Measurements from ENCODE around the gene ZNF33B.

The ZNF33B gene

DNA sequence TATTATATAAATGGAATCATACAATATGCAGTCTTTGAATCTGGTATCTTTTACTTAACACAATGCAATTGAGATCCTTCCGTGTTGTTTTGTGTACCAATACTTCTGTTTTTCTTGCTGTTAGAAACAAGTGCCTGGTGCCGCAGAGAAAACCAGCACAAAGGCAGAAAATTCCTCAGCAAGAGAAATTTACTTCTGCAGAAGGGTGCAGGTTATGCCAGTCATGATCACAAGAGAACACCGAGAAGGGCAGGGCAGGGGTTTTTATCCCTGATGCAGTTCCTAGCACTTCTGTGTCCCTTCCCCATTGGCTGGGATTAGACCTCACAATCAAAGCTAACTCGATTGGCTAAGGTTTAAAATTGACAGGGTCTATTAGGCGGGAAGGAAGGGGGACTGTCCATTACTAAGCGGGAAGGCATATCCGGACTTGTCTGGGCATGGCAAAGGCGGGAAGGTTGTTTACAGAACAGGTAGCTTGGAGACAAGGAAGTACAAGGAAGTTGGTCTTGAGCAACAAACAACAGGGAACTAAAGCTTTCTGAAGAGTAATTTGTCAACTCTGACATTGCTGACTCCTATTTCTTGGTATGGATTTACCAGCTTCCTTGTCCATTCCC lies 2.4 kb upstream of the ZNF33B start:
- no peak overlapping the region for H3K27ac Mint-ChIP-seq
- peaks cover 11% of the 10 kb centered on the region for H3K36me3 Mint-ChIP-seq (ENCODE audit: low read depth)
- peaks cover 4% of the 10 kb centered on the region for H3K9me3 Mint-ChIP-seq
- H3K4me1 Mint-ChIP-seq = peaks cover 24% of the 10 kb centered on the region
- H3K4me3 Mint-ChIP-seq = peak overlapping the region; percentile 13
- peaks cover 24% of the 10 kb centered on the region for H3K27me3 Mint-ChIP-seq (ENCODE audit: low read depth, poor library complexity)
- TF ChIP-seq, protein P1, sequence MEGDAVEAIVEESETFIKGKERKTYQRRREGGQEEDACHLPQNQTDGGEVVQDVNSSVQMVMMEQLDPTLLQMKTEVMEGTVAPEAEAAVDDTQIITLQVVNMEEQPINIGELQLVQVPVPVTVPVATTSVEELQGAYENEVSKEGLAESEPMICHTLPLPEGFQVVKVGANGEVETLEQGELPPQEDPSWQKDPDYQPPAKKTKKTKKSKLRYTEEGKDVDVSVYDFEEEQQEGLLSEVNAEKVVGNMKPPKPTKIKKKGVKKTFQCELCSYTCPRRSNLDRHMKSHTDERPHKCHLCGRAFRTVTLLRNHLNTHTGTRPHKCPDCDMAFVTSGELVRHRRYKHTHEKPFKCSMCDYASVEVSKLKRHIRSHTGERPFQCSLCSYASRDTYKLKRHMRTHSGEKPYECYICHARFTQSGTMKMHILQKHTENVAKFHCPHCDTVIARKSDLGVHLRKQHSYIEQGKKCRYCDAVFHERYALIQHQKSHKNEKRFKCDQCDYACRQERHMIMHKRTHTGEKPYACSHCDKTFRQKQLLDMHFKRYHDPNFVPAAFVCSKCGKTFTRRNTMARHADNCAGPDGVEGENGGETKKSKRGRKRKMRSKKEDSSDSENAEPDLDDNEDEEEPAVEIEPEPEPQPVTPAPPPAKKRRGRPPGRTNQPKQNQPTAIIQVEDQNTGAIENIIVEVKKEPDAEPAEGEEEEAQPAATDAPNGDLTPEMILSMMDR (IDR thresholded peaks at IDR 0.05) = no peak
- DNase-seq = no peak

DNA sequence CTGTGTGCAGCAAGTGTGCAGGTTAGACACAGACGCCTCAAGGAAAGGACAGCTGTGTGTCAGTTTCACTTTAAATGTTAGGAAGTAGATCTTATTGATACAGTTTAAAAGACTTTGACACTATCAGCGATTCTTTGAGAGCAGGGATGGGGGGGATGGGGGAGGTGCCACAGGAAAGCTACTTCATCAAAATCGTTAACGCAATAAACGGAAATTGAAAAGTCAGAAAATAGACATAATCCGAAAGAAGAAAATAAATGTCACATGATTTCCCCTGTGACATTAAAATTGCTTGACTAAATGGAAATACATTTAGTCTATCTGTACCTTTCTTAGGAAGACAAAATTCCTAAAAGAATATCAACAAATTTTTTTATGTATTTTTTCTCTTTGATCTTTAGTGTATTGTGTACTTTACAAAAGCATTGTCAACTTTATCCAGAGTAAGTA lies 476 bp upstream of the ZNF33B start:
- no peak overlapping the region for H3K27ac Mint-ChIP-seq
- H3K4me1 Mint-ChIP-seq = peaks cover 32% of the 10 kb centered on the region
- TF ChIP-seq, protein P1 (IDR thresholded peaks at IDR 0.05) = no peak
- peaks cover 28% of the 10 kb centered on the region for H3K36me3 Mint-ChIP-seq (ENCODE audit: low read depth)
- H3K9me3 Mint-ChIP-seq = no peaks in the 10 kb centered on the region
- H3K27me3 Mint-ChIP-seq (ENCODE audit: low read depth, poor library complexity) = peaks cover 17% of the 10 kb centered on the region
- H3K4me3 Mint-ChIP-seq = peak overlapping the region; percentile 89
- no peak for DNase-seq

DNA sequence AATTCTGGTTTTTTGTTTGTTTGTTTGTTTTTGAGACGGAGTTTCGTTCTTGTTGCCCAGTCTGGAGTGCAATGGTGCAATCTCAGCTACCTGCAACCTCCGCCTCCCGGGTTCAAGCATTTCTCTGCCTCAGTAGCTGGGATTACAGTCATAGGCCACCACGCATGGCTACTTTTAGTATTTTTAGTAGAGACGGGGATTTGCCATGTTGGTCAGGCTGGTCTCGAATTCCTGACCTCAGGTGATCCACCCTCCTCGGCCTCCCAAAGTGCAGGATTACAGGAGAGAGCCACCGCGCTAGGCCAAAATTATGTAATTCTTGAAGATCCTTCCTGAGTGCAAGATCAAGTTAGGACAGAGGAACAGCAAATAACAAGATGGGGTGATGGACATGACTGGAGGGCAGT lies 719 bp downstream of the ZNF33B start:
- Mint-ChIP-seq H3K36me3 (ENCODE audit: low read depth) (peaks cover 35% of the 10 kb centered on the region), H3K4me3 (peak overlapping the region; percentile 89), H3K9me3 (no peaks in the 10 kb centered on the region), H3K27ac (peak overlapping the region; percentile 73), H3K27me3 (ENCODE audit: low read depth, poor library complexity) (peaks cover 17% of the 10 kb centered on the region), H3K4me1 (peaks cover 34% of the 10 kb centered on the region)
- TF ChIP-seq, protein P1 (IDR thresholded peaks at IDR 0.05) = no peak
- no peak for DNase-seq

DNA sequence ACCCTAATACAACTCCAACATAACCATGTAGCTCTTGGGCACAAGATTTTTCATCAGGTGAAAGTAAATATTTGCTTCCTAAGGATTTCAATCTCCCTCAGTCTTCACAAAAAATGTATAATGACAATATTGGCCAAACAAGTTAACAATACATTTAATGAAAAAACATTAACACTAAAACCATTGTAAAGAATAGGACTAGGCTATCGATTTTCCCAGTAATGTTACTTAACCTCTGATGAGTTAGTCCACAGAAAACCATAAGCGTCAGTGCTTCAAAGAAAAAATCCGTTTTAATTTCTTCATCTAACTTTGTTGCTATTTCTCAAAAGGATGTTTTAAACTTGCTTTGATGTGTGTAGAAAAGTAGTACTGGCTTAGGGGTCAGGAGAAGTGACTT lies 1.2 kb downstream of the ZNF33B start:
- Mint-ChIP-seq H3K27ac (peak overlapping the region; percentile 42), H3K4me3 (peak overlapping the region; percentile 89), H3K36me3 (ENCODE audit: low read depth) (peaks cover 35% of the 10 kb centered on the region), H3K9me3 (no peaks in the 10 kb centered on the region), H3K27me3 (ENCODE audit: low read depth, poor library complexity) (peaks cover 17% of the 10 kb centered on the region), H3K4me1 (peaks cover 34% of the 10 kb centered on the region)
- TF ChIP-seq, protein P1 (IDR thresholded peaks at IDR 0.05) = no peak
- DNase-seq = no peak

DNA sequence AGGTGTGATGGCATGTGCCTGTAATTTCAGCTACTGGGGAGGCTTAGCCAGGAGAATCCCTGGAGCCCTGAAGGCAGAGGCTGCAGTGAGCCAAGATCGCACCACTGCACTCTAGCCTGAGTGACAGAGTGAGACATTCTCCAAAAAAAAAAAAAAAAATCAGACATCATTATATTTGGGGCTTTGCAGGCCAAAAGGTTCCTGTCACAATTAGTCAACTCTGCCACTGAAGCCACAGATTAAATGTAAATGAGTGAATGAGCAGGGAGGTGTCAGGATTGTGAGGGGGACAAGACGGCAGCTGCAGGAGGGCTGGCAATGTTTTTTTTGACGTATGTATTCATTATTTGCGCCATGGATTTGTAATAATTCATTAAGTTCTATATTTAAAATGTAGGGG lies 3.3 kb downstream of the ZNF33B start:
- Mint-ChIP-seq H3K36me3 (ENCODE audit: low read depth) (peaks cover 50% of the 10 kb centered on the region), H3K27me3 (ENCODE audit: low read depth, poor library complexity) (no peaks in the 10 kb centered on the region), H3K9me3 (no peaks in the 10 kb centered on the region), H3K4me3 (no peak overlapping the region), H3K4me1 (peaks cover 34% of the 10 kb centered on the region), H3K27ac (no peak overlapping the region)
- TF ChIP-seq, protein P1 (IDR thresholded peaks at IDR 0.05) = no peak
- no peak for DNase-seq

DNA sequence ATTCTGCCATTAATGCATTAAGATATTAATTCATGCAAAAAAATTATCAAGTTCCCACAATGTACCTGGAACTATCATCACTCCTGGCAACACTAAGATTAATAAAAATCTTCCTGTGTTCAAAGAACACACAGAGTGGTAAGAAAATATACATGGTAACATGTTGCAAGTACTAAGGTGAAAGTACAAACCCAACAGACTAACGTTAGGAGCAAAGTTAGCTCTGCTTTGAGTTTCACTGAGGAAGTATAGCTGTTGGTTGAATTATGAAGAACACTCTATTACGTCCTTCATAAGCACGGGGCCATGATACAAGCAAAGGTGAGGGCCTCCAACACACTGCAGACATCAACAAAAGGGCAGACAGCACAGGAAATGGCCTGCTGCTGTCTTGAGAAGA lies 5.8 kb downstream of the ZNF33B start:
- H3K4me3 Mint-ChIP-seq = no peak overlapping the region
- peaks cover 75% of the 10 kb centered on the region for H3K36me3 Mint-ChIP-seq (ENCODE audit: low read depth)
- DNase-seq = no peak
- no peaks in the 10 kb centered on the region for H3K9me3 Mint-ChIP-seq
- TF ChIP-seq, protein P1 (IDR thresholded peaks at IDR 0.05) = no peak
- peaks cover 24% of the 10 kb centered on the region for H3K4me1 Mint-ChIP-seq
- H3K27ac Mint-ChIP-seq = no peak overlapping the region
- no peaks in the 10 kb centered on the region for H3K27me3 Mint-ChIP-seq (ENCODE audit: low read depth, poor library complexity)

Measured in nephron progenitor cell (in vitro differentiated cells).